ENCODE results near the gene STARD3. TPM values are rescaled to one million over a fixed set of nuclear protein-coding genes. Genes with fewer than 3 reads are reported as not detected.

The STARD3 gene
- total and polyA plus RNA-seq, 2 of the 13 experiments (the other 11 are each of a cell fraction or from before 2014, with no cell fraction given): 34.6 to 100 TPM

DNA sequence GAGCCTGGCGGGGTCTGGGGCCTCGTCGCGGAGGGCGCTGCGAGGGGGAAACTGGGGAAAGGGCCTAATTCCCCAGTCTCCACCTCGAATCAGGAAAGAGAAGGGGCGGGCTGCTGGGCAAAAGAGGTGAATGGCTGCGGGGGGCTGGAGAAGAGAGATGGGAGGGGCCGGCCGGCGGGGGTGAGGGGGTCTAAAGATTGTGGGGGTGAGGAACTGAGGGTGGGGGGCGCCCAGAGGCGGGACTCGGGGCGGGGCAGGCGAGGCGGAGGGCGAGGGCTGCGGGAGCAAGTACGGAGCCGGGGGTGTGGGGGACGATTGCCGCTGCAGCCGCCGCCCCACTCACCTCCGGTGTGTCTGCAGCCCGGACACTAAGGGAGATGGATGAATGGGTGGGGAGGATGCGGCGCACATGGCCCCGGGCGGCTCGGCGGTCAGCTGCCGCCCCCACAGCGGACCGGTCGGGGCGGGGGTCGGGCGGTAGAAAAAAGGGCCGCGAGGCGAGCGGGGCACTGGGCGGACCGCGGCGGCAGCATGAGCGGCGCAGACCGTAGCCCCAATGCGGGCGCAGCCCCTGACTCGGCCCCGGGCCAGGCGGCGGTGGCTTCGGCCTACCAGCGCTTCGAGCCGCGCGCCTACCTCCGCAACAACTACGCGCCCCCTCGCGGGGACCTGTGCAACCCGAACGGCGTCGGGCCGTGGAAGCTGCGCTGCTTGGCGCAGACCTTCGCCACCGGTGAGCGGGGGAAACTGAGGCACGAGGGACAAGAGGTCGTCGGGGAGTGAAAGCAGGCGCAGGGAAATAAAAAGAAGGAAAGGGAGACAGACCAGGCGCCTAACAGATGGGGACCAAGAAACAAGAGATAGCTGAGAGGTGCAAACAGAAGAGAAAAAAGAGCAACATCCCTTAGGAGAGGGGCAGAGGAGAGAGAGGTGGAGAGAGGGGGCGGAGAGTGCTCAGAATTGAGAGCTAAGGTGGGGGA lies 31.3 kb downstream of the STARD3 start, which contains the start of gene PNMT (continued):
- TF ChIP-seq, protein P1, sequence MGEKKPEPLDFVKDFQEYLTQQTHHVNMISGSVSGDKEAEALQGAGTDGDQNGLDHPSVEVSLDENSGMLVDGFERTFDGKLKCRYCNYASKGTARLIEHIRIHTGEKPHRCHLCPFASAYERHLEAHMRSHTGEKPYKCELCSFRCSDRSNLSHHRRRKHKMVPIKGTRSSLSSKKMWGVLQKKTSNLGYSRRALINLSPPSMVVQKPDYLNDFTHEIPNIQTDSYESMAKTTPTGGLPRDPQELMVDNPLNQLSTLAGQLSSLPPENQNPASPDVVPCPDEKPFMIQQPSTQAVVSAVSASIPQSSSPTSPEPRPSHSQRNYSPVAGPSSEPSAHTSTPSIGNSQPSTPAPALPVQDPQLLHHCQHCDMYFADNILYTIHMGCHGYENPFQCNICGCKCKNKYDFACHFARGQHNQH (CRISPR knock-in tag; IDR thresholded peaks at IDR 0.05): peak; percentile 80; the same call in 1 of the 2 replicates
- TF ChIP-seq MXD4 (CRISPR knock-in tag; IDR thresholded peaks at IDR 0.05) (peak; percentile 69; the same call in 1 of the 2 replicates), ZNF780A (CRISPR knock-in tag; IDR thresholded peaks at IDR 0.05) (no peak), ZNF460 (CRISPR knock-in tag; IDR thresholded peaks at IDR 0.05; ENCODE audit: borderline replicate concordance) (no peak), HCFC1 (IDR thresholded peaks at IDR 0.05; ENCODE audit: low read depth, low read length) (no peak), TGIF2 (CRISPR knock-in tag; IDR thresholded peaks at IDR 0.05) (peak; percentile 77), NRL (CRISPR knock-in tag; IDR thresholded peaks at IDR 0.05; ENCODE audit: borderline replicate concordance) (peak; percentile 83; the same call in 1 of the 2 replicates), RAD21 (CRISPR knock-in tag; IDR thresholded peaks at IDR 0.05) (peak; percentile 85), ZNF792 (CRISPR knock-in tag; IDR thresholded peaks at IDR 0.05) (peak; percentile 89), ZNF468 (CRISPR knock-in tag; IDR thresholded peaks at IDR 0.05) (0 out of 2 replicates have a peak, but pooled peaks have one; percentile 24), HMGA1 (CRISPR knock-in tag; conservative IDR thresholded peaks at IDR 0.05) (no peak), KDM1A (CRISPR knock-in tag; IDR thresholded peaks at IDR 0.05) (no peak; the same call in 1 of the 2 replicates), ZFP36L1 (CRISPR knock-in tag; IDR thresholded peaks at IDR 0.05) (no peak; the same call in 1 of the 2 replicates), ZNF891 (CRISPR knock-in tag; IDR thresholded peaks at IDR 0.05) (peak; percentile 88), GABPA (IDR thresholded peaks at IDR 0.05; ENCODE audit: low read depth, low read length) (no peak), GABPA (CRISPR knock-in tag; IDR thresholded peaks at IDR 0.05; ENCODE audit: low read depth) (no peak), ZNF317 (CRISPR knock-in tag; IDR thresholded peaks at IDR 0.05) (no peak), CEBPB (IDR thresholded peaks at IDR 0.05; ENCODE audit: borderline replicate concordance, low read depth, low read length) (no peak), ZNF546 (CRISPR knock-in tag; conservative IDR thresholded peaks at IDR 0.05) (peak; percentile 83; the same call in 1 of the 2 replicates), SATB2 (CRISPR knock-in tag; IDR thresholded peaks at IDR 0.05) (no peak), ZNF616 (CRISPR knock-in tag; IDR thresholded peaks at IDR 0.05; ENCODE audit: low read depth) (no peak), GFI1 (CRISPR knock-in tag; IDR thresholded peaks at IDR 0.05; ENCODE audit: borderline replicate concordance) (no peak), ZNF430 (CRISPR knock-in tag; IDR thresholded peaks at IDR 0.05) (no peak)
- TF ChIP-seq, protein P2, sequence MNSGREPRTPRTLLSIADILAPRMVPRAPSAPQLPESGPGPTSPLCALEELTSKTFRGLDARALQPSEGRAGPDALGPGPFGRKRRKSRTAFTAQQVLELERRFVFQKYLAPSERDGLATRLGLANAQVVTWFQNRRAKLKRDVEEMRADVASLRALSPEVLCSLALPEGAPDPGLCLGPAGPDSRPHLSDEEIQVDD (CRISPR knock-in tag; IDR thresholded peaks at IDR 0.05; ENCODE audit: borderline replicate concordance): peak; percentile 71; the same call in 1 of the 2 replicates
- TF ChIP-seq, protein P3, sequence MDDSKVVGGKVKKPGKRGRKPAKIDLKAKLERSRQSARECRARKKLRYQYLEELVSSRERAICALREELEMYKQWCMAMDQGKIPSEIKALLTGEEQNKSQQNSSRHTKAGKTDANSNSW (CRISPR knock-in tag; IDR thresholded peaks at IDR 0.05; ENCODE audit: borderline replicate concordance): peak; percentile 85; the same call in 1 of the 2 replicates
- TF ChIP-seq, protein P4, sequence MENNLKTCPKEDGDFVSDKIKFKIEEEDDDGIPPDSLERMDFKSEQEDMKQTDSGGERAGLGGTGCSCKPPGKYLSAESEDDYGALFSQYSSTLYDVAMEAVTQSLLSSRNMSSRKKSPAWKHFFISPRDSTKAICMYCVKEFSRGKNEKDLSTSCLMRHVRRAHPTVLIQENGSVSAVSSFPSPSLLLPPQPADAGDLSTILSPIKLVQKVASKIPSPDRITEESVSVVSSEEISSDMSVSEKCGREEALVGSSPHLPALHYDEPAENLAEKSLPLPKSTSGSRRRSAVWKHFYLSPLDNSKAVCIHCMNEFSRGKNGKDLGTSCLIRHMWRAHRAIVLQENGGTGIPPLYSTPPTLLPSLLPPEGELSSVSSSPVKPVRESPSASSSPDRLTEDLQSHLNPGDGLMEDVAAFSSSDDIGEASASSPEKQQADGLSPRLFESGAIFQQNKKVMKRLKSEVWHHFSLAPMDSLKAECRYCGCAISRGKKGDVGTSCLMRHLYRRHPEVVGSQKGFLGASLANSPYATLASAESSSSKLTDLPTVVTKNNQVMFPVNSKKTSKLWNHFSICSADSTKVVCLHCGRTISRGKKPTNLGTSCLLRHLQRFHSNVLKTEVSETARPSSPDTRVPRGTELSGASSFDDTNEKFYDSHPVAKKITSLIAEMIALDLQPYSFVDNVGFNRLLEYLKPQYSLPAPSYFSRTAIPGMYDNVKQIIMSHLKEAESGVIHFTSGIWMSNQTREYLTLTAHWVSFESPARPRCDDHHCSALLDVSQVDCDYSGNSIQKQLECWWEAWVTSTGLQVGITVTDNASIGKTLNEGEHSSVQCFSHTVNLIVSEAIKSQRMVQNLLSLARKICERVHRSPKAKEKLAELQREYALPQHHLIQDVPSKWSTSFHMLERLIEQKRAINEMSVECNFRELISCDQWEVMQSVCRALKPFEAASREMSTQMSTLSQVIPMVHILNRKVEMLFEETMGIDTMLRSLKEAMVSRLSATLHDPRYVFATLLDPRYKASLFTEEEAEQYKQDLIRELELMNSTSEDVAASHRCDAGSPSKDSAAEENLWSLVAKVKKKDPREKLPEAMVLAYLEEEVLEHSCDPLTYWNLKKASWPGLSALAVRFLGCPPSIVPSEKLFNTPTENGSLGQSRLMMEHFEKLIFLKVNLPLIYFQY (CRISPR knock-in tag; IDR thresholded peaks at IDR 0.05; ENCODE audit: borderline replicate concordance): peak; percentile 87; the same call in 1 of the 2 replicates

Data from HepG2 (cell line).